CD4-positive, alpha-beta T cell treated with Interleukin-10 for 1 hour (primary cell): ENCODE results near the gene WIZ.
A peak's percentile ranks its signal among the peaks of the same experiment; 100 is the strongest.
"Not testable (repeated sequence)": the region's sequence is repeated elsewhere in the genome, so short reads cannot be mapped to it uniquely, and the experiment has no call there.

Source experiments
- DNase-seq: peaks from one replicate; pipeline ENCODE4 v3.0.0-alpha.2; 2020

Gene WIZ

DNA sequence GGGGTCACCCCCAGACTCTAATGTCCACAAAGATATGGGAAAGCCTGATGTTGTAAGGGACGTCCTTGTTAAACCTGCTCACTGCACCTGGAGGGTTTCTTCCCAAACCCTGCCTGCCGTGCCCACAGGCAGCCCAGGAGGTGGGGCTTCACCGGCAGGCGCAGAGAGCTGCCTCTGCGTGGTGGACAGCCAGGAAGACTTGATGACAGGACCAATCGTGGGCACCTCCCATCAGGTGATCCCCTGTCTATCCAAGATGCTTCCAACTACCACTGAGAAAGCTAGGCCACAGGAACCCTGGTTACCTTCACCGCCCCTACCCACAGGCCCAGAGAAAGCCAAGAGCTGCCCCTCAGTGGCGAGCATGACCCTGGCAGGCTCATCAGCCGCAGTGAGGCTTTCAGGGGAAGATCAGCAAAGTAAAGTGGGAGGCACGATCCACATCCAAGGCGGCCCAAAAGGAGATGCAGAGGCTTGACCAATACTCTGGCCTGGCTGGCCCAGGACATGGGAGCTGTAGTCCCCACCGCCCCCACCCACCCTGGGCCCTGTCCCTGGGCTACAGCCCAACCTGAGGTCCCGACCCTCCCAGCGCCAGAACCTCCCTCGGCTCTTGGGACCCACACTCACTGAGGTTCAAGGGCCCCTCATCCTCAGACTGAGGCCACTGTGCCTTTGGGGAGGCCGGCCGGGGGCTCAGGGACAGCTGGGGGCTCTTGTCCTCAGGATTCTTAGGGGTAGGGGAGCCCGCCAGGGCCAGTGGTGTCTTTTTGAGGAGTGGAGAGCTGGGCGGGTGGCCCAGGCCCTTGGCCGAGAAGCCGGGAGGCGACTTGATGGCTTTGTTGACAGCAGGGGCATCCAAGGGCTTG is 20.6 kb downstream of the WIZ start:
- no peak for DNase-seq

DNA sequence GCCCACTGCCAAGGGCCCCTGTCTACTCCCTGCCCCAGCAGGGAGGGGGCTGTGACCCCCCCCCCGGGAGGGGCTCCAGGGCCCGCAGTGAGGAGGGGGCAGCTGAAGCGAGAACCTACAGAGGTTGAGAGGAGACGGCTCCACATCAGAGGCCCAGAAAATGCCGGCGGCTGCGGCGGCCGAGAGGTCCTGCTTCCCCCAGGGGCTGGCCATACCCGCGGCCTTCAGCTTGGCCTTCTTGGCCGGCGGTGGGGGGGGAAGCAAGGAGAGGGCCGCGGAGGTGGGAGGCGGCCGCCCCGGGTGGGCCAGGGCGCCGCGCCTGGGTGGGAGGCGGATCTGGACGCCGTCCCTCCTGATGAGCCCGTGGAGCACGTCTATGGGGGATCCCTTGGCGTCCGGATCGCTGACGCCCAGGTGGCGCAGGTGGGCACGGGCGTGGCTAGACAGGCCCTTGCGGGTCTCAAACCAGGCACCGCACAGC is 21.7 kb downstream of the WIZ start:
- DNase-seq: no peak

DNA sequence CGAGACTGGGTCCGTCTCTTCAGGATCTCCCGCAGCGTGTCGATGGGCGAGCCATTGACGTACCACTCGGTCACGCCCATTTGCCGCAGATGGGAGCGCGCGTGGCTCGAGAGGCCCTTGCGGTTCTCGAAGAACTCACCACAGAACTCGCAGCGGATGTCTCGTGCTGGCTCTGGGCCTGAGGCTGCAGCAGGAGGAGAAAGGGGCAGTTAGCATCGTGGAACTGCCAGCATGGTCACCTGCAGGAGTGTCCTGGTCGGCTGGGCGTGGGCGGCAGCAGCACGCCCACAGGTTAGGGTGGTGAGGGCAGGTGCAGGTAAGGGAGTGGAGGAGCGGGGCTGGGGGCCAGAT is 22.4 kb downstream of the WIZ start:
- DNase-seq: no peak

DNA sequence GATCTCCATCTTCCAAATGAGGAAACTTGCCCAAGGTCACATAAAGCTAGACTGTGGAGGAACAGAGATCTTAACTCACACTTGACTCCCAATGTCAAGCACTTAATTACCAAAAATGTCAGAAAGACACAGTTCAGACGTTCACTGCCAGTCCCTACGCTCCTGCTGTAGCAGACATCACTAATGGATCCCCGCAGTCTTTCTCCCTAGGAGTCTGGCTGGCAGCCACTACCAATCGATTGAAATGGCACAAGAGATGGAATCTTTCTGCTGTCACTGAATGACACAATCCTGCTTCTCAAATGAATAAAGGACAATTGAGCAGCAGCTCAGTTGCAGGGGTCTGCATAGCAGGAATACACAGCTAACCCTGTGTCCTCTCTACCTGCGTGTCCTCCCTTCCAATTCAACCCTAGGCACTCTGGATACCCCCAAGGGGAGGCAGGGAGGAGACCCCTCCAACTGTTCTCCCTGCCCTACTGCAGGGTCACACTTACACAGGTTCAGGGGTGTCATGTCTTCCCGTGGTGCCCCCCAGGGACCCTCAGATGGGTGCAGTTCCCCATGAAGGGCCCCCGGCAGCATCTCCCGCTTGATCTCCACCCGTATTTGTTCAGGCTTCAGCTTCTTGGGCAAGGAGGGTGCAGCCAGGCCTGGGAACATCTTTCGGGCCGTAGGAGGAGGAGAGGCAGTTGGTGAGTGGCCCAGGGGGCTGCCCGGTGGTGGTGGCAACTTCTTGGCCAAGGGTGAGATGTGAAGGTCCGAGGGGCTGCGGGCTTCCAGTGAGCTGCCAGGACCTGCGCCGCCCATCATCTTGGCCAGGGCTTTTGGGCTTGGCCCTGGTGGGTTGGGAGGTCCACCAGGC is 23.0 kb downstream of the WIZ start:
- DNase-seq: no peak

DNA sequence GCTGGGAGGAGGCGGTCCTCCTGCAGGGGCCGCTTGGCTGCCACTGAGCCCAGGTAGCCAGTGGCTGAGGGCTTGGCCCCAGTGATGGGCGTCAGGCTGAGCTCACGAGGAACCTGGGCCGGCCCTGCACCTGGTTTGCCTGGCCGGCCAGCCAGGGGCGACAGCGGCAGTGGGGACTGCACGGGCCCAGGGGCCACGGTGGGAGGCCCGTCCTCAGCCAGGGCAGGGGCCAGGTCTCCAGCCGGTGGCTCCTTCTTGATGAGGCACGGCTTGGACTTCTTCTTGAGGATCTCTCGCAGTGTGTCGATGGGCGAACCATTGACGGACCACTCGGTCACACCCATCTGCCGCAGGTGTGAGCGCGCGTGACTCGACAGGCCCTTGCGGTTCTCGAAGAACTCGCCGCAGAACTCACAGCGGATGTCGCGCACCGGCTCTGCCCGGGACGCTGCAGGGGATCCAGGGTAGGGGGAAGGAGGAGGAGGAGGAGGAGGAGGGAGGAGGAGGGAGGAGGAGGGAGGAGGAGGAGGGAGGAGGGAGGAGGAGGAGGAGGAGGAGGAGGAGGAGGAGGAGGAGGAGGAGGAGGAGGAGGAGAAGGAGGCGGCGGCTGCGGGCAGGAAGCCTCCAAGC is 24.3 kb downstream of the WIZ start:
- no peak for DNase-seq

DNA sequence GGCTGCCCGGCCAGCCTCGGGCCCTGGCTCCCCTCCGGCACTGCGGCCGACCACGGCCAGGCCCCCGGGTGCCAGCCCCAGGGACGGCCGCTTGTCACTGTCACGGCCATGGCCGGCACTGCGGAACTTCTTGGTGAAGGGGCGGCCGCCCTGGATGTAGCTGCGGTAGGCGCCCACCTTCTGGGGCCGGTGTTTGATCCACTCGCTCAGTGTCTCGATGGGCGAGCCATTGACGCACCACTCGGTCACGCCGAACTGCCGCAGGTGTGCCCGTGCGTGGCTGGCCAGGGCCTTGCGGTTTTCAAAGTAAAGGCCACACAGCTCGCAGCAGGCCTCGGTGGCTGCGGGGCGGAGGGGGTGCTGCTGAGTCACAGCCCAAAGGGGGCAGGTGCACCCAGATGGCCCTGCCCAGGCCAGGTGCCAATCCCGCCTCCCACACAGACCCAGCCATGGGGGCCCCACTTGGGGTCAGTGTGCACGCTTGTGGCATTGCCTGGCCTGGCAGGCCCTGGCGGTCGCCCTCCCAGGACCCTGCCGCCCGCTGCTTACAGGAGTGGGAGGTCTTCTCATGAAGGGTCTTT is 25.0 kb downstream of the WIZ start:
- DNase-seq: no peak

DNA sequence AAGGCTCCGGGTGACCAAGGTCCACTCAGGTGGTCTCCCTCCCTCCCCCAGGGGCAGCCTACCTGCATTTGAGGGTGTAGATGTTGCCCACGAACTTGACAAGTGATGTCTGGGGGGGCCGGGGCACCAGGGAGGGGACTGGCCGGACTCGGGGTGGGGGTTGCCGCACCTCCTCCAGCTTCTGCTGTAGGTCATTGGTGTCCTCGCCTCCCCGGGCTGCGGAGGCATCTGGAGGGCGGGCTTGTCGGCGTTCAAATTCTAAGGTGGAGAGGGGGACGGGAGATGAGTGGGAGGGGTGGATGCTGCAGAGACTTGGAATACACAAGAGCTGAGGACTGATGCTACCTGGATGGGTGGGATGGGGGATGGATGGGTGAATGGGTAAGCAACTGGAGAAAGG is 25.6 kb downstream of the WIZ start:
- DNase-seq: no peak

DNA sequence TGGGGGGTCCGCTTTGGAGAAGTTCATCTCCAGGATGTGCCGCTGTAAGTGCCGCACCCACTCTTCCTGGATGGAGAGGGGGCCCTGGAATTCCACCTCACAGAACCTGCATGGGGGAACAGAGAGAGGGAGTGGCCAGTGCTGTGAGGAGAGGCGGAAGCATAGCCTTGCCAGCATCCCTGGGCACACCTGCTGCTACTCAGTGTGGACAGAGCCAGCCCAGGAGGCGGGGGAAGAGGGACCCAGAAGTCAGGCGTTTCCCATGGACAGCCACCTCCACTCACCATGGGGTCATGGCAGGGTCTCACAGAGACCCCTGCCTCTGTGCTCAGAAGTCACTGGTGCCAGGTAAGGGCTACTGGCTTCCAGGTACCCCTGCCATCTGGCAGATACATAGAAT is 26.6 kb downstream of the WIZ start:
- no peak for DNase-seq

DNA sequence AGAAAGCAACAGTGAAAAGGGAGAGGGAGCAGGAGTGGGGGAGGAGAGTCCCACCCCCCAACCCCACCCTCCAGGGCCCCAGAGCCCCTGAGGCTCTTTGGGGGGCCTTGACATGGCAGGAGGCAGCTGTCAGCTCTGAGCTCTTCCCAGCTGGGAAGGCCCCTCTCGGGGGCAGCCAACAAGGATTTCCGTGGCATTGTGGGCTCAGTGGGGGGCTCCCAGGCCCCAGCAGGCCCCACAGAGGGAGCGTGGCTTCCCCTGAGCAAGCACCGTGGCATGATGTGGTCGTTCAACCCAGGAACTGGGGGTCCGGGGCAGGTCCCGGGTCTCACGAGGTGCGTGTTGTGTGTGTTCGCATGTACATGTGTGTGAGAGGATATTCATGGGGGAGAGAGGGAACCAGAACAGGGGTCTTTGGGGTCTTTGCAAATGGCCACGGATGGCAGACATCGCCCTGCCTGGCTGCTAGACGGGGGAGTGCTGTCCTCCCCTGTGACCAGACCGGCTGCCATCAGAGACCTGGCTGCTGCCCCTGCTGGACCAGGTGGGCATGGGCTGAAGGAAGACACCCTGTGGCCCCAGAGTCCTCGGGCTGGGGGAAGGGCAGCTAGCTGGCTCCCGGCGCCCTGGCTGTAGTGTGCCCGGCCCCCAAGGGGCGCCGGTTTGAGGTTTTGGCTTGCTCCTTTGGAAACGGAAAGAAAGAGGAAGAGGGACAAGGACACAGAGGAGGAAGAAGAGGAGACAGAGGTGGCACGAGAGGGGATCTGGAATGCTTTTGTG is 27.3 kb downstream of the WIZ start:
- no peak for DNase-seq

DNA sequence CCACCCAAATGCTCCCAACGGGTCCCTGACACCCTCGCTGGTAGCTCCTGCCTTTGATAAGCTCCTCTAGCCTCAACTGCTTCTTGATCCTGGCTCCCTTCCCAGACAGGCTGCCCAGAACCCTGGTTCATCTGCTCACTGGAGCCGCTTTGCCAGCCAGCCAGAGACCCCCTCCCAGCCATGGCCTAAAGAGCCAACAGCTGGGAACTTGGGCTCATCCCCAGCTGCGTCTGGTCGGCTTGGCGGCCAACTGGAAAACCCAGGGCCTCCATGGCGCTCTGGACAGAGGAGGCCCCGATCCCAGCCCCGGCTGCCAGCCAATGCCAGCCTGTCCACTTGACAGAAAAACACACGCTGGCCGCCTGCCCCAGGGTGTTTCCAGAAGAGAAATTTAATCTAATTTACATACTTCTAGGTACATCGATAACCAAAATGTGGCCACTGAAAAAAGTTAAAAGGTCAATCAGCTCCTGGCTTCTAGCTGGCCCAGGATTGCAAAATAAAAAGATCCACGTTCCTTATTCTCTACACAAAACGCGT is 28.0 kb downstream of the WIZ start:
- DNase-seq: no peak

DNA sequence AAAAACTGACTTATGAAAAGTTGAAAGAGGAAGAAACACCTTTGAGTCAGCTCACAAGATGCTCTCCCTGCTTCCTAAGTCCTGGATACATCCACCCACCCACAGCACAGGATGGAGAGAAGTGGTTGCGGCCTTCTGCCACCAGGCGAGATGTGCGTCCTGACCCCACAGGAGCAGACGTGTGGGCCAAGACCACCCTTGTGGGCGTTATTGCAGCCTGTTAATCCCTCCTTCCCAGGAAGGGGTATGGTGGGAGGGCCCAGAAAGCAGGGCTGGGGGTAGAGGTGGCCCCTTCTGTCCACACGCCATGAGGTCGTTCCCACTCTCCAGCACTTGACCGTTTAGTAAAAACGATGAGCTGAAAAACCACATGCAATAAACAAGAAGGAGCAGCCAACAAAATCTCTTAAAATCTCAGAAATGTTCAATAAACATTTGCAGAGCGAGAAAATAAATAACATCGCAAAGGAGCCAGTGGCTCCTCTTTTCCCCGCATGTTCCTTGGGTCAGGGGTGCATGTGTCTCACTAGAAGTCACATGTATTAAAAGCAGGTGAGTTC is 28.5 kb downstream of the WIZ start:
- DNase-seq: no peak

DNA sequence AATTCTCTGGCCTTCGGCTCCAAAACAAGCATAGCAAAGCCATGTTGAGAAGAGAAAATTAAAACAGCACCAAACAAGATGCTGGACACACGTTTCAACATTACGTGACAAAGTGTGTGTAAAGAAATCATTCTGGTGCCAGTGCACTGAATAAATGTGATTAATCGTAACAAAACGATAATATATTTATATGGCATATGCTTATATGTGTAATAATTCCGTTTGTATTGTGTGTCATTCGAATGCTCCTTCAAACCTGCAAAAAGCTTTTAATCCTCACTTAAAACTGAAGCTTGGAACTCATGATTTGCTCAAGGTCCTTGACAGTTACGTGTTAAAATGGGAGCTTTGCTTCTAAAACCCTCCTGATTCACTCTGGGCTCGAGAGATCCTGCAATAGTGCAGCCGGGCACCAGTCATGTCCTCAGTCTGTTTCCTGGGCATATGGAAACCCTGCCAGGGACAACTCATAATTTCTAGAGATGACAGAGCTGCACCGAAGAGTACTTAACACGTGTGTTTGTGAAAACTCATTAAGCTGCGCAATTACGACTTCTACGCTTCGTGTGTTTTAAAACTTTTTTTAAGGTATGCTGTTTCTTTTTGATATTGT is 30.2 kb downstream of the WIZ start:
- DNase-seq: no peak

DNA sequence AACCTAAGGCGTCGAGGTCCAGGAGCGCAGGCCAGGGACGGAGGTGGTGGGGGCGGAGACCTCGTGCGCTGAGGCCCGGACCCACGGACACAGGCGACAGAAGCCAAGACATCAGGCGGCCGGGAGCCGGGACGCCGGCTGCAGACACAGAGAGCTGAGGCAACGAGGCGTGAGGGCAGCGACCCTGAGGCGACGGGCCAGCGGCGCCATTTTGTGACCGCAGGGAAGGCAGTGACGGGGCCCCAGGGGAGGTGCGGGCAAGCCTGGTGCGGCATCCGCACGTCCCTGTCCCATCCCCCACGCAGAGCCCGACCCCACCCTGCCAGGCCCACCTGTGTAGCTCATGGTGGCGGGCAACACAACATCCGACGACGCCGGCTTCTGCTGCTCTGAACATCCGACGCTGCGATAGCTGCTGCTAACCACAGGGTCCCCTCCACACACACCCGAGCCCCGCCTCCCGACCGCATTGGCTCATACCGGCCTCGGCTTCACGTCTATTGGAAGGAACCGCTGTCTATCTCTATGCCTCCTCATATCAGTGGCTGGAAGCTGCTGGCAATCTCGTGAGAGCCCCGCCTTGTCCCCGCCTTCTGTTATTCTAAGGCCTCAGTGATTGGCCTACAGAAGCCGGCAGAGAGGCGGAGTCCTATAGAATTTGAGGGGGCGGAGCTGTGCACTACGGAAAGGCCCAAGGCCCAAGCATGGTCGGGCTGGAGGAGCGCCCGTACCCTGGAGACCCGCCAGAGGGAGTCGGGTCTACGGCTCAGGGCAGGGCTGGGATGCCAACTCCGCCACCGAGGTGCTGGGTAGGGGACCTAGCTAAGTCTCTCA is 31.0 kb downstream of the WIZ start, which contains the start of gene AKAP8L:
TSS of gene AKAP8L (minus strand) at position 410 of the 834 bp plus-strand sequence. CDS start at position 345, 65 bp downstream.
- peak; percentile 100 for DNase-seq

DNA sequence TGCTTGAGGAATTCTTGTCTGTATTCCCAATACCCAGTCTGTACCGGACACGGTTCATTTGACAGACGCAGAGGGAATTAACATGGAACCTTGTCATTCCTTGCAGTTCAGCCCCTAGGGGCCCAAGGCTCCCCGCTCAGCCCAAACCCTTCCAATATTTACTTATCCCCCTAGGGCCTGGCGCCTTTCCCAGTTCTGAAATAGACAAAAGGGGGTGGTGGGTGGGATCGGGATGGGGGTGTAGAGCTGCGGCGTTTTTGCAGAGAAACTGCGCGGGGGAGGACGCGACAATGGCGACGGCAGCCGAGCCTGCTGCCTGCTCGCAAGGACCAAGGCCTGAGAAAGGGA is 31.6 kb downstream of the WIZ start:
- DNase-seq: no peak

DNA sequence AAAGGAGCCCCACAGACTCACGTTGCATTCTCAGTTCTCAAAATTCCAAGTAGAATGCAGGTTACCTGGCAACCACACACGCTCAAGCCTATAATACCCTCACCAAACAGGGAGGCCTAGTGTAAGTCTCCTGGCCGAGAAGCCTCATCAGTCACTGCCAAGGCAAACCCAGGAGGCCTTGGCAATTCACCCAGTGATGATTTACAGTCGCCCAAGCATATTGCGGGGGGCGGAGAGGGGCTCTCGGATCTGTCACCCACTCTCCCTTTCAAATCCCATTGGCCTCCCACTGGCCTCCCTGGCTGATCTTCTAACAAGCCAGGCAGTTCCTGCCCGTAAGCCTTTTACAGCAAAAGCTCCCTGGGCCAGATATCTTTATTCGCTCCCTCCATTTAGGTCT is 32.1 kb downstream of the WIZ start:
- DNase-seq: no peak

DNA sequence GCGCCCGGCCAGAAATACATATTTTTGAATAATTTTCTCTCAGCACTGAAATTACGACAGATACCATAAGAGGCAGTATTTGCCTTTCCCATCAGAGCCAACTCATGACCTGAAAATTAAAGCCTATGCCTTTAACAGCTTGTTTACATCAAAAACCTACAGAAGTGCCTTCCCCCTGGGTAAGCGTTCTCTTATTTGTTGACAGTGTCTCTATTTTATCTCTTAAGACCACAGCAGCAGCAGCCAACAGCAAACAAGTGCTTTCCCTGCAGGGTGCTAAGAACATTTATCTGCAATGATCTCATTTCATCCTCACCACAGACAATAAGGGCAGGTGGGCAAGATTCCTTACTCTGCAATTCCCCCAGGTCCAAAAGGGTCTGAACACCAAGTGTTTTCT is 36.9 kb downstream of the WIZ start:
- no peak for DNase-seq

DNA sequence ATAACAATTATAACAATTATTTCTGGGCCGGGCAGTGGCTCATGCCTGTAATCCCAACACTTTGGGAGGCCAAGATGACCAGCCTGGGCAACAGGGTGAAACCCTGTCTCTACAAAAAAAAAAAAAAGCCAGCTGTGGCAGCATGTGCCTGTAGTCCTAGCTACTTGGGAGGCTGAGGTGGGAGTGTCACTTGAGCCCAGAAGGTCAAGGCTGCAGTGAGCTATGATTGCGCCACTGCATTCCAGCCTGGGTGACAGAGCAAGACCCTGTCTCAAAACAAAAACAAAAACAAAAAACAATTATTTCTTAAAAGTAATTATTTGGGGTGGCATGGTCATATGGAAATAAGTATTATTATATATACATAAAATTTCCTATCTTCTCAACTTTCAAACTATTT is 38.4 kb downstream of the WIZ start:
- DNase-seq: not testable (repeated sequence)

DNA sequence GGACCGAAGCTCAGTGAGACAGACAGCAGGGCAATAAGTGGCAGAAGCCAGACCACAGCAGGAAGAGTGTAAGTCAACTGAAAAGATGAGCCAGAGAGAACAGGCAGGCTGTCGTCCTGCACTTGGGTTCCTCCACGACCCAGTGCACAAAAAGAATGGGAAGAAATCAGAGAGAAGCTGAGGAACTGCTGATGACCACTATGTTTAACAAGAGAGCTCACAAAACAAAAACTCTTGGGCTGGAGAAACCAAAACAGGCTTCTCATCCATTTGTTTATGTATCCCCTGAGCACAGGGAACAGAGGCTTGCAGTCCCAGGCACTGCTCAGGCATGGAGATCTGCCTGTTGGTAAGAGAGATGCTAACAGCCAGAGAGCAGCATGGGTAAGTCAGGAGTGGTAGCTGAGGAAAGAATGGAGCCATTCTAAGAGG is 45.0 kb downstream of the WIZ start:
- no peak for DNase-seq

DNA sequence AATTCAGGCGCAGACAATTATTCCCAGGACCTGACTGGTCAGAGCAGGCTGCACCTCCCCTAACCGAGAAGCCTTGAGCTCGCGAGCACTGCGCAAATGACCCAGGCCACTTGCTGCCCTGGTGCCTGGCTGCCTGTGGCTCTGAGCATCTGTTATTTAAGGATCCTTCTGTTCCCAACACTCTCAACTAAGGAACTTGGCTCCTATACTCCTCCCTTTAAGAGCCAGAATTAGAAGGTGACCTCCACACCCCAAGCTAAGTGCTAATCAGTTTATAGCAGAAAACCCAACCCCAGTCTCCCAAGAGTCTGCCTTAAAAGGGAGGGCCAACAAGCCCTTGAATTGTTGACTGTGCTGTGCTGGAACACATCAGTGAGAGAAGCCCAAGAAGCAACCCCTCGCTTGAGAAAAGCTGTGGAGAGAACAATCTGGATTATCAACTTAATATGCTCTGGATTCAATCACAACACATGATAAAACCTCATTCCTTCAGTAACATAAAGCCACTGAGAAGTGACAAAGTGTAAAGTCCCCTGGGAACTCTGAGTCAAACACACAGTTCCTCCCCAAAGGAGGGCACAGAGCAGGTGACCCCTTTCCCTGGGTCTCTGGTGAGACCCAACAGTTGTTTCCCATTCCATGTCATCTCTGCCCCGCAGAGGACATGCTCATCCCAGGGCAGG is 45.5 kb downstream of the WIZ start:
- no peak for DNase-seq

DNA sequence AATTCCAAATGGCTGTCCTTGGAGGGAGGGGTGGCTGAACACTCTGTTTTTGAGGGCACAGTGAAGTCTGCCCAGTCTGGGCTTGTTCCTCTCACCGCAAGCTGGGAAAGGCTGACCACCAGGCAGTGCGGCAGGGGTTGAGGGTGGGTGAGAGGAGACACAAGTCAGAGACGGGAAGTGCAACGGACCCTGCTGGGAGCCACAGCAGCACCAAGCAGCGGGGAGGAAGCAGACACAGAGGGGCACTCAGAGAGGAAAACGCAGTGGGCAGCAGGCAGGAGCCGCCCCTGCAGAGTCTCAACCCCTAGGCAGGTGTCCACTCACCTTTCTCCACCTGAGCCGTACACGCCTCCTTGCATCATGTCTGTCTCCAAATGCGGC is 46.6 kb downstream of the WIZ start:
- no peak for DNase-seq
